Measurements from ENCODE around the gene AFTPH. TPM values are rescaled to one million over a fixed set of nuclear protein-coding genes. Genes with fewer than 3 reads are reported as not detected.

The AFTPH gene
- total RNA-seq, 2 donors from 2014 or later = 32.0 to 52.9 TPM

- TF ChIP-seq POLR2A (IDR thresholded peaks at IDR 0.05) (no peak), CTCF (IDR thresholded peaks at IDR 0.05) (no peak)
Observed at GRCh38 chr2:64630752-64631151, 106.6 kb downstream of the AFTPH start.

GRCh38 chr2:64631771-64632170 lies 107.6 kb downstream of the AFTPH start:
- DNase-seq (no peak), ATAC-seq (no peak)
- peaks cover 8% of the 10 kb centered on the region for H3K4me1 ChIP-seq
- WGBS, 2 donors = 94 to 95% methylated on average over 3 of the region's 3 CpGs
- no peaks in the 10 kb centered on the region for H3K27me3 ChIP-seq
- H3K36me3 ChIP-seq (replicated peaks in 1 of 2; ENCODE audit: insufficient read depth in 1 of 2, low read depth in 2 of 2) = peaks cover 0 to 6% of the 10 kb centered on the region in 2 donors
- no peak overlapping the region for H3K27ac ChIP-seq
- H3K9me3 ChIP-seq = no peaks in the 10 kb centered on the region
- intact Hi-C loops (cut with DNase I) = no loop called here
- no peak for TF ChIP-seq CTCF (IDR thresholded peaks at IDR 0.05)
- TF ChIP-seq POLR2A (IDR thresholded peaks at IDR 0.05) = no peak
- H3K4me3 ChIP-seq = no peak overlapping the region

More at GRCh38 chr2:64630752-64631151, 106.6 kb downstream of the AFTPH start:
- H3K27me3 ChIP-seq = no peaks in the 10 kb centered on the region
- no peak overlapping the region for H3K4me3 ChIP-seq
- ATAC-seq = no peak
- peaks cover 0 to 1% of the 10 kb centered on the region in 2 donors for H3K36me3 ChIP-seq (replicated peaks in 1 of 2; ENCODE audit: insufficient read depth in 1 of 2, low read depth in 2 of 2)
- peaks cover 8% of the 10 kb centered on the region for H3K4me1 ChIP-seq
- no peaks in the 10 kb centered on the region for H3K9me3 ChIP-seq
- DNase-seq = no peak
- WGBS, 2 donors = 91 to 96% methylated on average over 10 of the region's 10 CpGs
- no peak overlapping the region for H3K27ac ChIP-seq
- intact Hi-C loops (cut with DNase I) = no loop called here

- Histone ChIP-seq H3K27ac (no peak overlapping the region), H3K4me1 (peaks cover 8% of the 10 kb centered on the region), H3K4me3 (no peak overlapping the region), H3K36me3 (replicated peaks in 1 of 2; ENCODE audit: insufficient read depth in 1 of 2, low read depth in 2 of 2) (peaks cover 0 to 6% of the 10 kb centered on the region in 2 donors), H3K27me3 (no peaks in the 10 kb centered on the region), H3K9me3 (no peaks in the 10 kb centered on the region)
- WGBS, 2 donors = 73 to 82% methylated on average over 9 of the region's 9 CpGs
- ATAC-seq (no peak), DNase-seq (no peak)
- TF ChIP-seq CTCF (IDR thresholded peaks at IDR 0.05) (no peak), POLR2A (IDR thresholded peaks at IDR 0.05) (no peak)
- intact Hi-C loops (cut with DNase I) = no loop called here
Observed at GRCh38 chr2:64632835-64633819, 109.0 kb downstream of the AFTPH start.

- Histone ChIP-seq H3K27ac (no peak overlapping the region), H3K36me3 (replicated peaks in 1 of 2; ENCODE audit: insufficient read depth in 1 of 2, low read depth in 2 of 2) (peaks cover 0 to 6% of the 10 kb centered on the region in 2 donors), H3K4me1 (peaks cover 4% of the 10 kb centered on the region), H3K27me3 (no peaks in the 10 kb centered on the region), H3K9me3 (no peaks in the 10 kb centered on the region), H3K4me3 (no peak overlapping the region)
- WGBS, 2 donors = 81 to 88% methylated on average over 11 of the region's 11 CpGs
- DNase-seq (peak in 2 of 4 donors; percentile 40 to 49), ATAC-seq (peak; percentile 41)
- intact Hi-C loops (cut with DNase I) = no loop called here
- TF ChIP-seq CTCF (IDR thresholded peaks at IDR 0.05) (no peak), POLR2A (IDR thresholded peaks at IDR 0.05) (no peak)
Observed at GRCh38 chr2:64634345-64635267, 110.5 kb downstream of the AFTPH start.

Measured in body of pancreas (tissue), 4 donors.